Anterior cingulate cortex (tissue), 58 donors: ENCODE results near the gene CDKL2.
A peak's percentile ranks its signal among the peaks of the same experiment; 100 is the strongest.
"Not testable (repeated sequence)": the region's sequence is repeated elsewhere in the genome, so short reads cannot be mapped to it uniquely, and the experiment has no call there.

Experiments
- DNase-seq, 58 donors: peaks; one replicate each; lab custom pipeline; 2025; lab: John Stamatoyannopoulos, UW

Gene CDKL2

DNA sequence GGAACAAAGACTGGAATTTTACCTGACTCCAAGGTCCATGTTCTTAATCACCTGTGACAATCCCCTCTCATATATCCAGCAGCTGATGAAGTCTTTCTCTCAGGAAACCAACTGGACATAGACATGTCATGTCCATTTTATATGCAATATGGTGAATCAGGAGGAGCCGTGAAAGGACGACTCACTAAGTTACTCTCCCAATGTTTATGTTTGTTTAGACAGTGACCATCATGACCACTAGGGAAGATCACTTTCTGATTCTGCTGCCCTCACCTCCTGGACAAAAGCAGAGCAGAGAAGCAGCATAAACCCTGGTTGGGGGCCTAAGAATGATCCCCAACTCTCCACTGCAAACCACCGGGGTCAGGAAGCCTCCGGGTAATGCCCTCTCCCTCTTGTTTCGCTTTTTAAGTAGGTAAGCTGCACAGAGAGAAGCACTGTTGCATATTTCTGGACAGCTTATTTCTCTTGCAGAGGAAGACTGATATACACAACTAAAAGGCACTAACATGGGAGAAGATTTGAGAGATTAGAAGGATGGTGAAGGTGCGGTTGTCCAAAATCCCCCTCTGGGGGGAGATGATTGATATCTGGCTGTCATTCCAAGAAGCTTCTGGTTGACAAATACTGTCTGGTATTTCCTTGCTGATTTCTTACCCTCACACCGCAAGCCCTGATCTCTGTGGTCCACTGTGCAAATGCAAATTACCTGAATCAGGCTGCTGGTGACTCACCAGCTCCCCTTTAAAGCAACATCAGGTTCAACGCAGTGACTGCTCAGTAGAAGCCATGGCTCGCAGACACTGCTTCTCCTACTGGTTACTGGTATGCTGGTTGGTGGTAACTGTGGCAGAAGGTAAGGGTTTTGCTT, 74.8 kb downstream of the CDKL2 start, which contains the start of gene ODAPH:
Gene ODAPH, plus strand, starts transcription at position 773 of the 871 bp plus-strand sequence. Its CDS starts 17 bp downstream, at position 790.
- no peak for DNase-seq

DNA sequence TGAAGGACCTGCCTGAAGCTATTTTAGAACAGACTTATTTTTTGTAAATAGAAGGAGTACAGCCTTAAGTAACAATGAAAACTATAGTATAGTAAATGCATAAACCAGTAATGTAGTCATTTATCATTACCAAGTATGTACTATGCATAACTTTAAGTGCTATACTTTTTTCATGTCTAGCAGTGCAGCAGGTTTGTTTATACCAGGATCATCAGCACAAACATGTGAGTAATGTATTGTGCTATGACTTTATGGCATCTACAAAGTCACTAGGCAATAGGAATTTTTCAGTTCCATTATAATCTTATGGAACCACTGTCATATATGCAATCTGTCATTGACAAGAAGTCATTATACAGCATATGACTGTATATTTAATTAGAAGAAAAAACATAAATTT, 77.9 kb downstream of the CDKL2 start:
- DNase-seq, result no peak

DNA sequence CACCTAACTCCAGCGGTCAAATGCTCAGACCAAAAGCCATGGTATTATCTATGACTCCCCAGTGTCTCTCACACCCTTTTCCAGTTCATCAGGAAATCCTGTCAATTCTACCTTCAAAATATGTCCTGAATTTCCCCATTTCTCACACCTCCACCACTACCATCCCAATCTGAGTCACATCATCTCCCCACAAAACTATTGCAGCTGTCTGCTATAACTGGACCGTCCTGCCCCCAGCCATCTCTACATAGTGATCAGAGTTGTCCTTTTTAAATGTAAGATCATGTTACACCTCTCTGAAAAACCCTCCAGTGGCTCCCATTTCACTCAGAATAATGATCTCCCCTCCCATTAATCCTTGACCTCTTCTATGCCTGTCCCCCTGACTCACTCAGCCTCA, 81.3 kb downstream of the CDKL2 start:
- no peak for DNase-seq

DNA sequence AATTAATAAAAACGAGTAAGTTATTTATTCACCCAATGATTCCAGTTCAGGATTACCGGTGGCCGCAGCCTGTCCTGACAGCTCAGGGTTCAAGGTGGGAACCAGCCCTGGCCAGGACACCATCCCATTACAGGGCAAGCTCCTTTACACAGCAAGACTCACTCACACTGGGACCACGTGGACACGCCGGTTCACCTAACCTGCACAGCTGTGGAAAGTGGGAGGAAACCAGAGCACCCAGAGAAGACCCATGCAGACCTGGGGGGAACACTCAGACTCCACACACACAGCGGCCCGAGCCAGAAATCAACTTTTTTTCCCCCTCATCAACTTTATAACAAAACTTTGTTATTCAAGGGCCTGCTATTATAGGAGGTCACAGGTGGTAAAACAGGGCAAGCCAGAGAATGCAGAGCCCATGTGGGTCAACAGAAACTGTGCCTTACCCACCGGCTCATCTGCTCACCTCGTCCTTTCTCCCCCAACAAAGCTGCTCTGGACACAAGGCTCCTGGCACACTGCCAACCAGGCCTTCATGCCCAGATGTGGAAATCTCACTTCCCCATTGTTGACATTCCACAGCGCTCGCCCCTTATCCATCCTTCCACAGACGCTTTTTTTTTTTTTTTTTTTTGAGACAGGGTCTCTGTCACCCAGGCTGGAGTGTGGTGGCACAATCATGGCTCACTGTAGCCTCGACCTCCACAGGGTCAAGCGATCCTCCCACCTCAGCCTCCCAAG, 82.5 kb downstream of the CDKL2 start:
- DNase-seq, result peak in 8 of 58 donors; percentile 0 to 52 (median 2)

DNA sequence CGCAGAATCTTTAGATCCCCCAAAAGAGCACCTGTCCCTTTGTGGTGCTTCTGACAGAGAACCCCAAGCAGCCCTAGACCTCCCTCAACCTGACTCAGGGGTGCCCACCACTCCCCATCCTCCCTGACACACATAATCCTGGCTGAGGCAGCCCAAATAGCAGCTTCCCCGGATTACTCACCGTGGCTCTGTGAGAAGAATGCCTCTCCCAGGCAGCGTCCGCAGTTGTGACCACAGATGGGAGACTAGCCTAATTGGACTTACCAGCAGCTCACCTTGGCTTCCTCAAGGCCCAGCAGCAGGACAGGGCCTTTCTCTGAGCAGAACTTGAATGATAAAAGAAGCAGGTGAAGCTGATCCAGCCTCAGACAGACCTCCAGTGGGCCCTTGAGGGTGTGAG, 84.8 kb downstream of the CDKL2 start:
- DNase-seq, result no peak

DNA sequence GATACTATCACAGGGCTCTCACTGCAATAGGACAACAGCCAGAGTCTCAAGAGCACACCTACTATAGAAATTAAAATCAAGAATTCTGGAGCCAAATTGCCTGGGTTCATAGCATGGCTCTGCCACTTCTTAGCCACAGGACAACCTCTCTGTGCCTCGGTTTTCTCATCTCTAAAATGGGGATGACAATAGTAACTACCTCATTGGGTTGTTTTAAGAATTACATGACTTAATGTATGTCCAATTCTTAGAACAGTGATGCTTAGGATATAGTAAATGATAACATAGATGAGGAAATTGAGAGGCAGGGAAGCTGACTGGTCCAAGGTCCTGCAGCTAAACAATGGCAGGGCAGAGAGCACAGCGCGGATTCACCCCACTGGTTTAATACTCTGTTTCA, 85.5 kb downstream of the CDKL2 start:
- no peak for DNase-seq

DNA sequence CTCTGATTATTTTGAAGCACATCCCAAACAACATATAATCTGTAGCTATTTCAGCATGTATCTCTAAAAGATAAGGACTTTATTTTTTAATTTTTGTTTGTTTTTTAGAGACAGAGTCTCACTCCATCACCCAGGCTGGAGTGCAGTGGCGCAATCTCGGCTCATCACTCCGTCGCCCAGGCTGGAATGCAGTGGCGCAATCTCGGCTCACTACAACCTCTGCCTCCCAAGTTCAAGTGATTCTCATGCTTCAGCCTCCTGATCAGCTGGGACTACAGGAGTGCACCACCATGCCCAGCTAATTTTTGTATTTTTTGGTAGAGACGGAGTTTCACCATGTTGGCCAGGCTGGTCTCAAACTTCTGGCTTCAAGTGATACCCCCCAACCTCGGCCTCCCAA, 86.1 kb downstream of the CDKL2 start:
- DNase-seq, result not testable (repeated sequence)

DNA sequence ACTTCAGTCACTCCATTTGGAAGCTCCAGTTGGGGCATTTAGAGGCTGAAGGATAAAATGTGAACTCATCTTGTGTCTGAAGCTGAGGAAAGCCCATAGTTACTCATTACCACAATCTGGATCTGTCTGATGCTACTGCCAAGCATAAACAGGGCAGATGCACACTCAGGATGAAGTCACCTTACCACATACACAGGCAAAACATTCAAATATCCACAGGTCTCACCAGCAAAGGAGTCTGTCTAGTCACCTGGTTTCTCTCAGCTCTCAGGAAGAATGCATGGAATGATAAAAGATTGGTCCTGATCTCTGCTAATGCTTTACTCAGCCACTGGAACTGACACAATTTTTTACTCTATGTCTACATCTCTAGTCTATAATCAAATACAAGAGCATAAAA, 87.5 kb downstream of the CDKL2 start:
- DNase-seq, result no peak

DNA sequence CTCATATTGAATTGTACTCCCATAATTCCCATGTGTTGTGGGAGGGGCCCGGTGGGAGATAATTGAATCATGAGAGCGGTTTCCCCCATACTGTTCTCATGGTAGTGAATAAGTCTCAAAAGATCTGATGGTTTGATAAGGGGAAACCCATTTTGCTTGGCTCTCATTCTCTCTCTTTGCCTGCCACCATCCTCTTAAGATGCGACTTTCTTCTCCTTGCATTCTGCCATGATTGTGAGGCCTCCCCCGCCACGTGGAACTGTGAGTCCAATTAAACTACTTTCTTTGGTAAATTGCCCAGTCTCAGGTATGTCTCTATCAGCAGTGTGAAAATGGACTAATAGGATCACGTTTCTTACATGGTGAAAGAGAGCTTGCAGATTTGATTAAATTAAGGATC, 93.0 kb downstream of the CDKL2 start:
- not testable (repeated sequence) for DNase-seq

DNA sequence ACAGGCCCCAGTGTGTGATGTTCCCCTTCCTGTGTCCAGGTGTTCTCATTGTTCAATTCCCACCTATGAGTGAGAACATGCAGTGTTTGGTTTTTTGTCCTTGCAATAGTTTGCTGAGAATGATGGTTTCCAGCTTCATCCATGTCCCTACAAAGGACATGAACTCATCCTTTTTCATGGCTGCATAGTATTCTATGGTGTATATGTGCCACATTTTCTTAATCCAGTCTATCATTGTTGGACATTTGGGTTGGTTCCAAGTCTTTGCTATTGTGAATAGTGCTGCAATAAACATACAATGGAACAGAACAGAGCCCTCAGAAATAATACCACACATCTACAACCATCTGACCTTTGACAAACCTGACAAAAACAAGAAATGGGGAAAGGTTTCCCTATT, 96.4 kb downstream of the CDKL2 start:
- not testable (repeated sequence) for DNase-seq

DNA sequence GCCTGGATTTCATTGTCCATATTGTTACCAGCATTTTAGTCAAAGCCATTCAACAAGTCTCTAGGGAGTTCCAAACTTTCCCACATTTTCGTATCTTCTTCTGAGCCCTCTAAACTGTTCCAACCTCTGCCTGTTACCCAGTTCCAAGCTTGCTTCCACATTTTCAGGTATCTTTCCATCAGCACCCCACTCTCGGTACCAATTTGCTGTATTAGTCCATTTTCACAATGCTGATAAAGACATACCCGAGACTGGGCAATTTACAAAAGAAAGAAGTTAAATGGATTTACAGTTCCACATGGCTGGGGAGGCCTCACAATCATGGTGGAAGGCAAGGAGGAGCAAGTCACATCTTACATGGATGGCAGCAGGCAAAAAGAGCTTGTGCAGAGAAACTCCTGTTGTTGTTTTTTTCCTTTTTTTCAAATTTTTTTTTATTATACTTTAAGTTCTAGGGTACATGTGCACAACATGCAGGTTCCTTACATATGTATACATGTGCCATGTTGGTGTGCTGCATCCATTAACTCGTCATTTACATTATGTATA, 96.9 kb downstream of the CDKL2 start:
- DNase-seq, result not testable (repeated sequence)

DNA sequence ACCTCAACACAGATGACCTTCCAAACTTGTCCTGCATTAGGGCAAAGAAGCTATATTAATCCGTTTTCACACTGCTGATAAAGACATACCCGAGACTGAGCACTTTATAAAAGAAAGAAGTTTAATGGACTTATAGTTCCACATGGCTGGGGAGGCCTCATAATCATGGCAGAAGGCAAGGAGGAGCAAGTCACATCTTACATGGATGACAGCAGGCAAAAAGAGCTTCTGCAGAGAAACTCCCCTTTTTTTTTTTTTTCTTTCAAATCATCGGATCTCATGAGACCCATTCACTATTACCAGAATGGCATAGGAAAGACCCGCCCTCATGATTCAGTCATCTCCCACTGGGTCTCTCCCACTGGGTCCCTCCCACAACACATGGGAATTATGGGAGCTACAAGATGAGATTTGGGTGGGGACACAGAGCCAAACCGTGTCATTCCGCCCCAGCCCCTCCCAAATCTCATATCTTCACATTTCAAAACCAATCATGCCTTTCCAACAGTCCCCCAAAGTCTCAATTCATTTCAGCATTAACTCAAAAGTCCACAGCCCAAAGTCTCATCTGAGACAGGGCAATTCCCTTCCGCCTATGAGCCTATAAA, 98.7 kb downstream of the CDKL2 start:
- DNase-seq, result not testable (repeated sequence)

DNA sequence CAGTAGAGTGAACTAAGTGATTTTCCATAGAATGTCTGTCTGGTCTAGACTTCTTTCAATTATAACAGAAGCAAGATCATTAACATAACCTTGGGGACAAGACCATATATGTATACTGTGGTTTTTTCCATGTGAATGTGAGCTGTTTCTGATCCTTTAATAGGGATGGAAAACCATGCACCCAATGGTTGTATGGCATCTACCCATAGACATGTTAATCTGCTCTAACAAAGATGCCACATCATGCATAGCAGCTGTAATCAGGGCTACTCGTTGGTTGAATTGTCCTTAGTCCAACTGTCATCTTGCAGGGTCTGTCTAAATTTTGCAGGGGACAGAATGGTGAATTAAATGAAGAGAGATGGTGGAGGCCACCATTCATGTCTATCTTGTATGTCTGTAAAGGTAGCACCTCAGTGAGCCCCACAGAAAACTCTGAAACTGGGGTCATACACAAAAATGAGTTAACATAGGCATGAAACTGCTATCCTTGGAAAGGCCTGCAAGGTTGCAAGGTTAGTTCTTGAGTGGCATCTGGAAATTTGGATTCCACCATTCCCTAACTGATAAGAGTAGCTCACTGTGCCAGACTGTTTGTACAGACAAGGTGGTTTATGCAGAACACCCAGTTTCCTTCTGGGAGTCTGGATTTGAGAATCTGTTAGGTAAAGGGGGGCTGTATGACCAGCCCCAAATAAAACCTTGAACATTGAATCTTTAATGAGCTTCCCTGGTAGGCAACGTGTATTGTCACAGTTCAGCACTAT, 99.6 kb downstream of the CDKL2 start:
- no peak for DNase-seq
